Right lobe of liver (tissue), 6 donors: ENCODE results near the gene RIPOR1. TPM values are rescaled to one million over a fixed set of nuclear protein-coding genes. Genes with fewer than 3 reads are reported as not detected.

ENCODE experiments used
- ATAC-seq, 4 donors: fragments of 200-7000 bp; cut with Tn5 transposase; one replicate each; pipeline ENCODE4 v1.9.1; 2020; ENCODE audit warnings: mild to moderate bottlenecking in 4 of 4, moderate library complexity in 4 of 4
- DNase-seq, 3 donors: peaks; one replicate each; pipeline ENCODE4 v3.0.0-alpha.2; 2020
- H3K27ac ChIP-seq, 3 donors: fragments of 200-600 bp; one replicate each; pipeline ENCODE4 v1.8.0; 2022
- H3K27me3 ChIP-seq, 2 donors: fragments of 200-600 bp; one replicate each; pipeline ENCODE4 v1.8.0; 2022
- H3K36me3 ChIP-seq, 4 donors: fragments of 200-600 bp; sonication (generic) in 1 of 4; one replicate each; pipeline versions ENCODE4 v1.5.1 to v1.8.0; 2017 to 2022; ENCODE audit warnings: control low read depth in 1 of 4
- H3K4me1 ChIP-seq, 4 donors: fragments of 200-600 bp; sonication (generic) in 1 of 4; one replicate each; pipeline versions ENCODE4 v1.5.1 to v1.8.0; 2017 to 2022; ENCODE audit warnings: control low read depth in 1 of 4
- H3K4me3 ChIP-seq, 3 donors: fragments of 200-600 bp; one replicate each; pipeline ENCODE4 v1.8.0; 2022
- H3K9me3 ChIP-seq, 4 donors: fragments of 200-600 bp; sonication (generic) in 1 of 4; one replicate each; pipeline versions ENCODE4 v1.5.1 to v1.8.0; 2017 to 2022; ENCODE audit warnings: control low read depth in 1 of 4
- POLR2A ChIP-seq: fragments of 450-650 bp; IDR thresholded peaks from one replicate; pipeline ENCODE4 v1.6.1; 2017; ENCODE audit warnings: antibody characterized with exemption, mild to moderate bottlenecking
- WGBS: methylation state at CpG from one replicate; pipeline ENCODE4 v1.1.6; 2018; ENCODE audit warnings: low coverage, low lambda C conversion rate; ENCODE audit not compliant: insufficient coverage; ENCODE audit errors: missing lambda C conversion rate; 5-methylcytosine and 5-hydroxymethylcytosine counted together
- intact Hi-C, 2 donors: fragments of 100-400 bp; cut with DNase I; formaldehyde crosslinking; loops; one replicate each; pipeline versions ENCODE4 v1.11.2 to v1.14.1; 2022
- small RNA-seq, 2 experiments: library from RNA; depleted of rRNA; stranded (forward); fragments of <200 nt; gene quantifications; one replicate each; pipeline ENCODE3, GENCODE V24; 2016
- total RNA-seq, 6 experiments: library from RNA; depleted of rRNA in 2 of 6; stranded (reverse); fragments of >200 nt in 2 of 6; fragmentation: NEBNext Ultra II Directional in 3 of 6; extraction: Animal tissue kit (Norgen Biotek cat#: 25700) in 3 of 6; gene quantifications; one replicate each; pipeline versions ENCODE4 v1.1.0 to v1.2.4, GENCODE V29; 2016 to 2023
- TF ChIP-seq, protein P1 (sequence below), 4 donors: fragments of 200-600 bp in 3 of 4; fragments of 450-650 bp in 1 of 4; IDR thresholded peaks; one replicate each; pipeline versions ENCODE4 v1.5.1 to v1.8.0; 2016 to 2022; ENCODE audit warnings: antibody characterized with exemption in 4 of 4, mild to moderate bottlenecking in 2 of 4
- donor health status: DM: no; HTN: yes; CAD: no.
- donor health status: DM: no; HTN: no; CAD: no.
- donor health status: DM: no; HTN: no; CAD: no.
- donor health status: DM: no; HTN: yes; CAD: no.
- donor health status: DM: no; HTN: yes; CAD: no.

The RIPOR1 gene
- total RNA-seq, 6 experiments from 2014 or later: 19.9 to 35.0 (median 26.8) TPM

DNA sequence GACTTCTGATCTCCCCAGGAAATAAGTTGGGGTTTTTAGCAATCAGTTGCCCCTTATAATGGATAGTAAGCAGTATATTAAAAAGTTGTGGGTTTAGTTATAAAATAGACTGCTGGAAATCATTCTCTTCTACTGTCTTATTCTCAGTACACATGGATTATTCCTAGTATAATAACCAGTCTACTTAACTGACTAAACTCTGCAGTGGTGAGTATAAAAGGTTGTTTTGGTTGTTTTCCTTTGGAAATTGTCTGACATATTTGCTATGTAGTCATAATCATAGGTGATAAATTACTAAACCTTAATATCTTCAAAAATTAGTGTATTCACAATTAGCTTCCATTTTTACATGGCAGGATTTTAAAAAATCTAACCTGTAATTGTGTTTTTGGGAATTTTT, 65.1 kb downstream of the RIPOR1 start:
- no peaks in the 10 kb centered on the region for H3K27me3 ChIP-seq
- ATAC-seq (no peak), DNase-seq (no peak)
- intact Hi-C loops: no loop called here
- H3K4me1 ChIP-seq: no peaks in the 10 kb centered on the region
- no peaks in the 10 kb centered on the region for H3K36me3 ChIP-seq
- TF ChIP-seq, protein P1, sequence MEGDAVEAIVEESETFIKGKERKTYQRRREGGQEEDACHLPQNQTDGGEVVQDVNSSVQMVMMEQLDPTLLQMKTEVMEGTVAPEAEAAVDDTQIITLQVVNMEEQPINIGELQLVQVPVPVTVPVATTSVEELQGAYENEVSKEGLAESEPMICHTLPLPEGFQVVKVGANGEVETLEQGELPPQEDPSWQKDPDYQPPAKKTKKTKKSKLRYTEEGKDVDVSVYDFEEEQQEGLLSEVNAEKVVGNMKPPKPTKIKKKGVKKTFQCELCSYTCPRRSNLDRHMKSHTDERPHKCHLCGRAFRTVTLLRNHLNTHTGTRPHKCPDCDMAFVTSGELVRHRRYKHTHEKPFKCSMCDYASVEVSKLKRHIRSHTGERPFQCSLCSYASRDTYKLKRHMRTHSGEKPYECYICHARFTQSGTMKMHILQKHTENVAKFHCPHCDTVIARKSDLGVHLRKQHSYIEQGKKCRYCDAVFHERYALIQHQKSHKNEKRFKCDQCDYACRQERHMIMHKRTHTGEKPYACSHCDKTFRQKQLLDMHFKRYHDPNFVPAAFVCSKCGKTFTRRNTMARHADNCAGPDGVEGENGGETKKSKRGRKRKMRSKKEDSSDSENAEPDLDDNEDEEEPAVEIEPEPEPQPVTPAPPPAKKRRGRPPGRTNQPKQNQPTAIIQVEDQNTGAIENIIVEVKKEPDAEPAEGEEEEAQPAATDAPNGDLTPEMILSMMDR (IDR thresholded peaks at IDR 0.05): no peak
- no peak for TF ChIP-seq POLR2A
- no peak overlapping the region for H3K4me3 ChIP-seq
- no peaks in the 10 kb centered on the region for H3K9me3 ChIP-seq
- no peak overlapping the region for H3K27ac ChIP-seq

DNA sequence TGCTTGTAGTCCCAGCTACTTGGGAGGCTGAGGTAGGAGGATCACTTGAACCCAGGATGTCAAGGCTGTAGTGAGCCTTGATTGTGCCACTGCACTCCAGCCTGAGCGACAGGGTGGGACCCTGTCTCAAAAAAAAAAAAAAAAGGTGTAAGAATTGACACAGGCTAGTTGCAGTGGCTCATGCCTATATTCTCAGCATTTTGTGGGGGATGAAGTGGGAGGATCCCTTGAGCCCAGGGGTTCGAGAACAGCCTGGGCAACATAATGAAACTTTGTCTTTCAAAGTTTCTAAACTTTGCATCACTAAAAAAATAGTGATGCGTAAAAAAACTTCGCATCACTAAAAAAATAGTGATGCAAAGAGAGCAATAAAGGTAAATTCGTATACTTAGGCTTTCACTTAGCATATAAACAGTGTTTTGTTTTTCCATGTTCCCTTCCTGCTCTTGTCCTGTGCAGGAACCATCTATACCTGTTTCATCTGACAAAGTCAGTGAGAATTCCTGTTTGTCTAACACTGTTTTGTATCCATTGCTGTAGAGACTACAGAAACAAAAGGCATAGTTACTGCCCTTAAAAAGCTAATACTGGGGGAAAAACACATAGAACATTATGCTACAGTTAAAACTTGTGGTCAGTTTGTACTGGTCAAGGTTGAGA, 65.8 kb downstream of the RIPOR1 start:
- no peak for ATAC-seq
- Histone ChIP-seq H3K9me3 (no peaks in the 10 kb centered on the region), H3K4me1 (no peaks in the 10 kb centered on the region), H3K27ac (no peak overlapping the region), H3K36me3 (no peaks in the 10 kb centered on the region), H3K27me3 (no peaks in the 10 kb centered on the region), H3K4me3 (no peak overlapping the region)
- intact Hi-C loops: no loop called here
- DNase-seq: no peak
- TF ChIP-seq POLR2A: no peak
- TF ChIP-seq, protein P1 (IDR thresholded peaks at IDR 0.05): no peak
- WGBS: 92% methylated on average over 5 of the region's 5 CpGs

DNA sequence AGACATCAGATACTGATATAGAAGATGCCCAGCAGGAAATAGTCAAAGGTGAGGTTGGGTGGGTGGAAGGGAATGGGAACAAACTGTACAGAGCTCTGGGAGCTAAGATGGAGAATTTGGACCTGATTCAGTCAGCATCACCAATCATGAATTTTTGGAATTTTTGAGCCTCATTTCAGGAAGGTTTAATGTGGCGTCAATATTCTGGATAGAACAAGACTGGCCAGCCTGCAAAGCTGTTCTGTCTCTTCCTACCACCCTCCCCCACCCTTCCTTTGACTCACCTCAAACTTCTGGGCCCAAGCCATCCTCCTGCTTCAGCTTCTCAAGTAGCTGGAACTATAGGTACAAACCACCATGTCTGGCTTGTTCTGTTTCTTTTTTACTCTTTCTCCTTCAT, 66.3 kb downstream of the RIPOR1 start:
- intact Hi-C loops: no loop called here
- ATAC-seq (no peak), DNase-seq (peak in 1 of 3 donors; percentile 7)
- Histone ChIP-seq H3K36me3 (no peaks in the 10 kb centered on the region), H3K27ac (no peak overlapping the region), H3K27me3 (no peaks in the 10 kb centered on the region), H3K9me3 (no peaks in the 10 kb centered on the region), H3K4me3 (no peak overlapping the region), H3K4me1 (no peaks in the 10 kb centered on the region)
- TF ChIP-seq POLR2A: no peak
- TF ChIP-seq, protein P1 (IDR thresholded peaks at IDR 0.05): no peak
- WGBS: 88% methylated on average over 1 of the region's 1 CpG

Small RNA genes lying within 50 kb of the gene (small RNA-seq; reads per million reads assigned to genes)
- gene AC027682.3: 0 reads per million in 2 experiments

Other genes with a start within 250 kb of the RIPOR1 start
- gene PLEKHG4, start 249.3 kb upstream of the RIPOR1 start, total RNA-seq: under 1 TPM; 0.09 to 0.53 (median 0.20) TPM
- not detected for gene KCTD19, start 202.1 kb upstream of the RIPOR1 start, total RNA-seq
- not detected for gene LRRC36, start 202.0 kb upstream of the RIPOR1 start, total RNA-seq
- gene TPPP3, start 135.3 kb upstream of the RIPOR1 start, total RNA-seq: under 1 TPM in 5 of 6 experiments, not detected in 1; 0.24 to 0.65 (median 0.37) TPM
- gene ZDHHC1, start 112.4 kb upstream of the RIPOR1 start, total RNA-seq: 1 to 10 TPM; 1.2 to 4.0 (median 1.8) TPM
- 1 to 10 TPM; 1.3 to 2.7 (median 2.1) TPM for gene HSD11B2, start 97.7 kb upstream of the RIPOR1 start, total RNA-seq
- 10 to 100 TPM; 33.6 to 84.6 (median 47.0) TPM for gene ATP6V0D1, start 47.7 kb upstream of the RIPOR1 start, total RNA-seq
- not detected for gene AGRP, start 45.3 kb upstream of the RIPOR1 start, total RNA-seq
- gene CTCF, start 33.7 kb downstream of the RIPOR1 start, total RNA-seq: 10 to 100 TPM; 14.3 to 18.5 (median 17.0) TPM
- 1 to 10 TPM in 3 of 6 experiments, under 1 TPM in 3; 0.39 to 3.4 (median 0.88) TPM for gene CARMIL2, start 116.3 kb downstream of the RIPOR1 start, total RNA-seq
- gene ACD, start 131.4 kb downstream of the RIPOR1 start, total RNA-seq: 1 to 10 TPM; 4.0 to 8.2 (median 5.9) TPM
- gene PARD6A, start 132.1 kb downstream of the RIPOR1 start, total RNA-seq: 1 to 10 TPM; 1.3 to 4.8 (median 2.6) TPM
- gene ENKD1, start 137.9 kb downstream of the RIPOR1 start, total RNA-seq: 1 to 10 TPM; 4.4 to 8.9 (median 7.3) TPM
- gene C16orf86, start 138.0 kb downstream of the RIPOR1 start, total RNA-seq: 1 to 10 TPM; 1.4 to 4.3 (median 2.5) TPM
- 10 to 100 TPM; 19.7 to 39.7 (median 24.6) TPM for gene GFOD2, start 190.5 kb downstream of the RIPOR1 start, total RNA-seq